Measurements from ENCODE around the gene DHX15.

DNA sequence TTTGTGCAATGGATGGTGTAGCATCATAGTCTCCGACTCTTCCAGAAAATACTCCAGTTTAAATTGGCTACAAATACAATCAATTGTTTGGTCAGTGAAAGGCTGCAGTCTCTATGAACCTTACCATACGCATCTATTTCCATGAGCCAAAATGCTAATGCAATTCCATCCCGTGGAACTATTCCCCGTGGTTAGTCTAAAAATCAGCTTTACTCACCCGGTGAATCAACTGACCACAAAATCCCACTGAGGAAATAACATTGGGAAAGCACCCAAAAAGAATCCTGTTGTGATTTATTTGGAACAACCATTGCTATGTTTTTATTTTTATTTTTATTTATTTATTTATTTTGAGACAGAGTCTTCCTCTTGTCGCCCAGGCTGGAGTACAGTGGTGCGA, 87.1 kb downstream of the DHX15 start:
- TF ChIP-seq, protein P1, sequence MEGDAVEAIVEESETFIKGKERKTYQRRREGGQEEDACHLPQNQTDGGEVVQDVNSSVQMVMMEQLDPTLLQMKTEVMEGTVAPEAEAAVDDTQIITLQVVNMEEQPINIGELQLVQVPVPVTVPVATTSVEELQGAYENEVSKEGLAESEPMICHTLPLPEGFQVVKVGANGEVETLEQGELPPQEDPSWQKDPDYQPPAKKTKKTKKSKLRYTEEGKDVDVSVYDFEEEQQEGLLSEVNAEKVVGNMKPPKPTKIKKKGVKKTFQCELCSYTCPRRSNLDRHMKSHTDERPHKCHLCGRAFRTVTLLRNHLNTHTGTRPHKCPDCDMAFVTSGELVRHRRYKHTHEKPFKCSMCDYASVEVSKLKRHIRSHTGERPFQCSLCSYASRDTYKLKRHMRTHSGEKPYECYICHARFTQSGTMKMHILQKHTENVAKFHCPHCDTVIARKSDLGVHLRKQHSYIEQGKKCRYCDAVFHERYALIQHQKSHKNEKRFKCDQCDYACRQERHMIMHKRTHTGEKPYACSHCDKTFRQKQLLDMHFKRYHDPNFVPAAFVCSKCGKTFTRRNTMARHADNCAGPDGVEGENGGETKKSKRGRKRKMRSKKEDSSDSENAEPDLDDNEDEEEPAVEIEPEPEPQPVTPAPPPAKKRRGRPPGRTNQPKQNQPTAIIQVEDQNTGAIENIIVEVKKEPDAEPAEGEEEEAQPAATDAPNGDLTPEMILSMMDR (conservative IDR thresholded peaks at IDR 0.05; ENCODE audit: low read depth, low read length), result no peak
- no peak for TF ChIP-seq EZH2 (IDR thresholded peaks at IDR 0.05; ENCODE audit: low read length, unreplicated experiment)

Measured in PC-3 (cell line).